ENCODE measurements around the gene HINT2.

The HINT2 gene

GRCh38 chr9:35783418-35783817, 31.4 kb downstream of the HINT2 start:
- Histone ChIP-seq H3K9me3 (ENCODE audit: insufficient read depth, low read length, severe bottlenecking) (no peaks in the 10 kb centered on the region), H4K20me1 (ENCODE audit: insufficient read depth, low read length) (no peaks in the 10 kb centered on the region), H3K4me1 (ENCODE audit: insufficient read depth, low read length) (no peaks in the 10 kb centered on the region), H3K27ac (ENCODE audit: low read length) (no peak overlapping the region), H2AFZ (ENCODE audit: low read depth, low read length) (no peak overlapping the region), H3K4me3 (ENCODE audit: low read depth in 1 of 2, low read length in 2 of 2) (no peak overlapping the region), H3K79me2 (ENCODE audit: insufficient read depth, low read length) (no peaks in the 10 kb centered on the region), H3K27me3 (ENCODE audit: insufficient read depth, low read length, poor library complexity) (no peaks in the 10 kb centered on the region), H3K36me3 (ENCODE audit: insufficient read depth, low read length) (peaks cover 12% of the 10 kb centered on the region), H3K9ac (ENCODE audit: low read depth, low read length) (no peak overlapping the region), H3K4me2 (ENCODE audit: insufficient read depth, low read length) (no peak overlapping the region)
- ATAC-seq (ENCODE audit: insufficient read depth, low read depth) (no peak), DNase-seq (no peak)
- TF ChIP-seq EZH2 (IDR thresholded peaks at IDR 0.05; ENCODE audit: borderline replicate concordance, low read depth, low read length, severe bottlenecking) = no peak
- TF ChIP-seq, protein P1, sequence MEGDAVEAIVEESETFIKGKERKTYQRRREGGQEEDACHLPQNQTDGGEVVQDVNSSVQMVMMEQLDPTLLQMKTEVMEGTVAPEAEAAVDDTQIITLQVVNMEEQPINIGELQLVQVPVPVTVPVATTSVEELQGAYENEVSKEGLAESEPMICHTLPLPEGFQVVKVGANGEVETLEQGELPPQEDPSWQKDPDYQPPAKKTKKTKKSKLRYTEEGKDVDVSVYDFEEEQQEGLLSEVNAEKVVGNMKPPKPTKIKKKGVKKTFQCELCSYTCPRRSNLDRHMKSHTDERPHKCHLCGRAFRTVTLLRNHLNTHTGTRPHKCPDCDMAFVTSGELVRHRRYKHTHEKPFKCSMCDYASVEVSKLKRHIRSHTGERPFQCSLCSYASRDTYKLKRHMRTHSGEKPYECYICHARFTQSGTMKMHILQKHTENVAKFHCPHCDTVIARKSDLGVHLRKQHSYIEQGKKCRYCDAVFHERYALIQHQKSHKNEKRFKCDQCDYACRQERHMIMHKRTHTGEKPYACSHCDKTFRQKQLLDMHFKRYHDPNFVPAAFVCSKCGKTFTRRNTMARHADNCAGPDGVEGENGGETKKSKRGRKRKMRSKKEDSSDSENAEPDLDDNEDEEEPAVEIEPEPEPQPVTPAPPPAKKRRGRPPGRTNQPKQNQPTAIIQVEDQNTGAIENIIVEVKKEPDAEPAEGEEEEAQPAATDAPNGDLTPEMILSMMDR (IDR thresholded peaks at IDR 0.05; ENCODE audit: borderline replicate concordance, extremely low read depth, low read length, poor library complexity, severe bottlenecking) = no peak

DNA sequence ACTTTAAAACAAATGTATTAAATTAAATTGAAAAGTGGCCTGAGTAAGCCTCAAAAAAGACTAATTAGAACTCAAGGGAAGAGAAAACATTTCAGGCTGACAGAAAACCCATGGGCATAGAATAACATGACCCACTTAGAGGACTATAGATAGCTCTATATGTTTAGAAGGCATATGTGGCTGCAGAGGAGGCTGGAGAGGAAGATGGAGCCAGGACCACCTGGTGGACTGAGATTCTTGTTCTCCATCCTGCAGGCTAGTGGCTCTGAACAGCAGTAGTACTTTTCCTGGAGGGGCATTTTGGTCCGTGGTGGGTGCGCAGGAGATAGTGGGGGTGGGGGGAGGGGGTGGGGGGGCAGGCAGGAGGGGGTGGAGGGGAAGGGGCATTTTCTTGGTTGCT, 33.8 kb downstream of the HINT2 start:
- Histone ChIP-seq H3K27me3 (ENCODE audit: insufficient read depth, low read length, poor library complexity) (no peaks in the 10 kb centered on the region), H3K79me2 (ENCODE audit: insufficient read depth, low read length) (no peaks in the 10 kb centered on the region), H3K27ac (ENCODE audit: low read length) (no peak overlapping the region), H3K4me3 (ENCODE audit: low read depth in 1 of 2, low read length in 2 of 2) (no peak overlapping the region), H3K4me1 (ENCODE audit: insufficient read depth, low read length) (no peaks in the 10 kb centered on the region), H3K36me3 (ENCODE audit: insufficient read depth, low read length) (peaks cover 8% of the 10 kb centered on the region; the same call in 1 of the 2 replicates), H3K4me2 (ENCODE audit: insufficient read depth, low read length) (no peak overlapping the region), H2AFZ (ENCODE audit: low read depth, low read length) (no peak overlapping the region), H3K9ac (ENCODE audit: low read depth, low read length) (no peak overlapping the region), H4K20me1 (ENCODE audit: insufficient read depth, low read length) (no peaks in the 10 kb centered on the region), H3K9me3 (ENCODE audit: insufficient read depth, low read length, severe bottlenecking) (no peaks in the 10 kb centered on the region)
- DNase-seq = no peak
- TF ChIP-seq EZH2 (IDR thresholded peaks at IDR 0.05; ENCODE audit: borderline replicate concordance, low read depth, low read length, severe bottlenecking) = no peak
- TF ChIP-seq, protein P1 (IDR thresholded peaks at IDR 0.05; ENCODE audit: borderline replicate concordance, extremely low read depth, low read length, poor library complexity, severe bottlenecking) = no peak
- ATAC-seq (ENCODE audit: insufficient read depth, low read depth) = no peak

DNA sequence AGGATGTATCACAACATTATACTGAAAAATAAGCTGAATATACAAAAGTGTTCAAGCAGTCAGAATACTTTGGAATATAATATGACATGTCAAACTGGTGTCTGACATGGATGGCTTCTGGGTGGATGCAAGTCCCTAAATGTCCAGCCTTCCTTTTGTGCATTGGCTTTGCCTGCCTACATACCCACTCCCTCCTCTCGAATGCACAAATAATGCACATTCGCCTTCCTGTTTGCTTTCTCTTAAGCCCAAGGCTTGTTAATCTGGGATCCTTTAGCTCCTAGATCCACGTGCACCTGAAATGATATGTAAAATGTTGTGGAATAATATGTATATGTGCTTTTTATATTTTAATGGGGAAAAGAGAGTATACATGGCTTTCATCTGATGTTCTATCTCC, 36.3 kb downstream of the HINT2 start:
- Histone ChIP-seq H3K36me3 (ENCODE audit: insufficient read depth, low read length) (peaks cover 2% of the 10 kb centered on the region; the same call in 1 of the 2 replicates), H3K4me2 (ENCODE audit: insufficient read depth, low read length) (no peak overlapping the region), H3K4me1 (ENCODE audit: insufficient read depth, low read length) (no peaks in the 10 kb centered on the region), H3K9ac (ENCODE audit: low read depth, low read length) (no peak overlapping the region), H3K4me3 (ENCODE audit: low read depth in 1 of 2, low read length in 2 of 2) (no peak overlapping the region), H4K20me1 (ENCODE audit: insufficient read depth, low read length) (no peaks in the 10 kb centered on the region), H3K9me3 (ENCODE audit: insufficient read depth, low read length, severe bottlenecking) (no peaks in the 10 kb centered on the region), H3K27ac (ENCODE audit: low read length) (no peak overlapping the region), H3K79me2 (ENCODE audit: insufficient read depth, low read length) (no peaks in the 10 kb centered on the region; the same call in 1 of the 2 replicates), H3K27me3 (ENCODE audit: insufficient read depth, low read length, poor library complexity) (no peaks in the 10 kb centered on the region), H2AFZ (ENCODE audit: low read depth, low read length) (no peak overlapping the region)
- TF ChIP-seq, protein P1 (IDR thresholded peaks at IDR 0.05; ENCODE audit: borderline replicate concordance, extremely low read depth, low read length, poor library complexity, severe bottlenecking) = no peak
- no peak for TF ChIP-seq EZH2 (IDR thresholded peaks at IDR 0.05; ENCODE audit: borderline replicate concordance, low read depth, low read length, severe bottlenecking)
- DNase-seq = no peak
- no peak for ATAC-seq (ENCODE audit: insufficient read depth, low read depth)

- no peak for DNase-seq
- no peaks in the 10 kb centered on the region for H3K9me3 ChIP-seq (ENCODE audit: insufficient read depth, low read length, severe bottlenecking)
- H3K27me3 ChIP-seq (ENCODE audit: insufficient read depth, low read length, poor library complexity) = no peaks in the 10 kb centered on the region
- no peak overlapping the region for H2AFZ ChIP-seq (ENCODE audit: low read depth, low read length)
- H3K36me3 ChIP-seq (ENCODE audit: insufficient read depth, low read length) = peaks cover 5% of the 10 kb centered on the region; the same call in 1 of the 2 replicates
- no peak for ATAC-seq (ENCODE audit: insufficient read depth, low read depth)
- no peak overlapping the region for H3K4me3 ChIP-seq (ENCODE audit: low read depth in 1 of 2, low read length in 2 of 2)
- H3K27ac ChIP-seq (ENCODE audit: low read length) = no peak overlapping the region
- no peak overlapping the region for H3K9ac ChIP-seq (ENCODE audit: low read depth, low read length)
- peaks cover 4% of the 10 kb centered on the region; the same call in 1 of the 2 replicates for H3K79me2 ChIP-seq (ENCODE audit: insufficient read depth, low read length)
- no peaks in the 10 kb centered on the region; the same call in 1 of the 2 replicates for H4K20me1 ChIP-seq (ENCODE audit: insufficient read depth, low read length)
- H3K4me2 ChIP-seq (ENCODE audit: insufficient read depth, low read length) = no peak overlapping the region
- H3K4me1 ChIP-seq (ENCODE audit: insufficient read depth, low read length) = no peaks in the 10 kb centered on the region
- TF ChIP-seq, protein P1 (IDR thresholded peaks at IDR 0.05; ENCODE audit: borderline replicate concordance, extremely low read depth, low read length, poor library complexity, severe bottlenecking) = no peak
- no peak for TF ChIP-seq EZH2 (IDR thresholded peaks at IDR 0.05; ENCODE audit: borderline replicate concordance, low read depth, low read length, severe bottlenecking)
Observed at GRCh38 chr9:35776018-35776417, 38.8 kb downstream of the HINT2 start.

All from DND-41 (cell line).